ENCODE data around the gene VTI1A.

DNA sequence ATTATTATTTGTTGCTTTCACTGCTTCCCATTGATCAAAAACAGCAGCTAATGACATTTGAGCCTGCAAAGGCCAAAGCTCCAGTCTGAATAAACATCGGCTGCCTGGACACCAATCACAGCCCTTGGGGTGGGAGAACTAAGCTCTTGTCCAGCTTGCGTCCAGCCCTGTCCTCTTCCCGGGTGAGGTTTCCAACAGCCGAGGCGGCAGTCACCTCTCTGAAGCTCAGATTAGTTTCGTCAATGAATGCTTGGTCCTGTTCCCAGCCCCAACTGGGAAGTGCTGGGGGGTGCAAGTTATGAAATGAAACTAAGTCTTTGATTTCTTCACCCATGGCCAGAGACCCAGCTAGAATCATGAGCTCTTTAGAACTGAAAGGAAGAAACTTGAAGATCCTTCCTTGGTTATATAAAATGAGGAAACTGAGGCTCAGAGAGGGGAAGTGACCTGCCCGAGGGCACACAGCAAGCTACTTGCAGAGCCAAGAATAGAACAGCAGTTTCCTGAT is 389.0 kb downstream of the VTI1A start:
- TF ChIP-seq NR2F6 (IDR thresholded peaks at IDR 0.05) (no peak), NR2F6 (CRISPR knock-in tag; IDR thresholded peaks at IDR 0.05) (peak; percentile 12; the same call in 1 of the 2 replicates), FOXM1 (CRISPR knock-in tag; IDR thresholded peaks at IDR 0.05) (no peak), ZNF382 (CRISPR knock-in tag; IDR thresholded peaks at IDR 0.05; ENCODE audit: borderline replicate concordance) (no peak), NONO (IDR thresholded peaks at IDR 0.05) (no peak), NONO (CRISPR knock-in tag; conservative IDR thresholded peaks at IDR 0.05) (no peak), ATF7 (IDR thresholded peaks at IDR 0.05) (no peak), ATF7 (CRISPR knock-in tag; IDR thresholded peaks at IDR 0.05) (no peak), NFE2L2 (IDR thresholded peaks at IDR 0.05; ENCODE audit: low read length) (no peak), EP300 (IDR thresholded peaks at IDR 0.05; ENCODE audit: low read depth in 2 of 2, low read length in 2 of 2) (no peak), EP300 (CRISPR knock-in tag; IDR thresholded peaks at IDR 0.05; ENCODE audit: borderline replicate concordance) (no peak)

Measured in HepG2 (cell line).